Measurements from ENCODE around the gene AATK. TPM values are rescaled to one million over a fixed set of nuclear protein-coding genes. Genes with fewer than 3 reads are reported as not detected.

AATK gene
- total and polyA plus RNA-seq, 2 of the 4 experiments (the other 2 are of a cell fraction): under 0.01 to 0.21 TPM

GRCh38 chr17:81091774-81092517 is 74.1 kb downstream of the AATK start:
- Histone ChIP-seq H3K9me1 (ENCODE audit: insufficient read depth, low read length) (peaks cover 8% of the 10 kb centered on the region; the same call in 1 of the 2 replicates), H3K4me2 (ENCODE audit: low read depth, low read length) (no peak overlapping the region), H3K4me1 (ENCODE audit: control insufficient read depth, insufficient read depth, low read length) (peaks cover 26% of the 10 kb centered on the region), H2AFZ (replicated peaks; ENCODE audit: low read length, poor library complexity) (peak overlapping the region; percentile 21), H3K18ac (ENCODE audit: low read depth, low read length) (no peak overlapping the region), H3K56ac (ENCODE audit: extremely low read depth, insufficient read depth, low read length) (no peak overlapping the region), H2BK20ac (ENCODE audit: low read depth, low read length) (no peak overlapping the region), H3K9me3 (ENCODE audit: control insufficient read depth, insufficient read depth, low read length) (no peaks in the 10 kb centered on the region), H3K79me1 (ENCODE audit: low read depth in 1 of 2, low read length in 2 of 2) (peaks cover 0 to 4% of the 10 kb centered on the region in 2 experiments; a peak in 1 of 4 replicates), H3K4me3 (ENCODE audit: insufficient read depth, low read depth, low read length) (no peak overlapping the region), H2BK120ac (ENCODE audit: low read depth, low read length) (no peak overlapping the region), H4K20me1 (ENCODE audit: insufficient read depth, low read length) (peaks cover 9% of the 10 kb centered on the region), H4K91ac (ENCODE audit: insufficient read depth, low read depth, low read length) (no peak overlapping the region), H3K27me3 (ENCODE audit: control insufficient read depth, insufficient read depth, low read length) (no peaks in the 10 kb centered on the region), H3K36me3 (ENCODE audit: control insufficient read depth, insufficient read depth, low read length) (peaks cover 7% of the 10 kb centered on the region; the same call in 1 of the 2 replicates), H3K27ac (ENCODE audit: insufficient read depth, low read length) (no peak overlapping the region), H2AK5ac (ENCODE audit: low read depth, low read length) (no peak overlapping the region), H2AK9ac (replicated peaks; ENCODE audit: low read depth, low read length, poor library complexity) (no peak overlapping the region), H3K23ac (ENCODE audit: low read depth, low read length) (no peak overlapping the region), H2BK15ac (ENCODE audit: low read depth, low read length) (no peak overlapping the region), H3K14ac (replicated peaks; ENCODE audit: low read depth, low read length) (no peak overlapping the region), H2BK5ac (ENCODE audit: low read depth, low read length, poor library complexity, severe bottlenecking) (no peak overlapping the region), H4K5ac (ENCODE audit: low read depth, low read length) (no peak overlapping the region), H3K9ac (ENCODE audit: low read depth, low read length) (no peak overlapping the region), H4K8ac (ENCODE audit: low read depth in 2 of 2, low read length in 2 of 2) (no peak overlapping the region), H3K4ac (ENCODE audit: low read depth, low read length) (no peak overlapping the region)
- in situ Hi-C loops (cut with MboI; ENCODE audit: low sequenced_read_pairs): no loop called here
- dilution Hi-C loops (cut with HindIII; ENCODE audit: low sequenced_read_pairs, unreplicated experiment): no loop called here
- intact Hi-C loops (cut with micrococcal nuclease): no loop called here
- no TSS peak for BruUV-seq (replicated peaks)
- DNase-seq: no peak
- TF ChIP-seq ELK1 (IDR thresholded peaks at IDR 0.05; ENCODE audit: borderline replicate concordance, low read depth, low read length) (no peak), CEBPB (IDR thresholded peaks at IDR 0.05; ENCODE audit: low read depth, low read length) (no peak), CHD1 (IDR thresholded peaks at IDR 0.05; ENCODE audit: low read depth, low read length) (no peak), RAD21 (IDR thresholded peaks at IDR 0.05; ENCODE audit: low read length) (no peak), FOS (IDR thresholded peaks at IDR 0.05; ENCODE audit: low read depth, low read length) (no peak), CTCF (conservative IDR thresholded peaks at IDR 0.05; ENCODE audit: low read depth, low read length) (no peak)
- WGBS, 2 experiments (ENCODE audit: extremely low coverage in 2 of 2, insufficient read length in 1 of 2): 88% methylated on average over 10 of the region's 23 CpGs; no CpG with 5 or more reads in 1 of the 2 experiments
- CTCF ChIA-PET: no interaction called here
- no peak for ATAC-seq (ENCODE audit: low read depth)
- POLR2A ChIA-PET (ENCODE audit: unreplicated experiment): no interaction called here

All from IMR-90 (cell line).